Measurements from ENCODE around the gene NRP2. TPM values are rescaled to one million over a fixed set of nuclear protein-coding genes. Genes with fewer than 3 reads are reported as not detected.

Gene NRP2
- total RNA-seq, 1 experiment from 2014 or later: 10.3 TPM

DNA sequence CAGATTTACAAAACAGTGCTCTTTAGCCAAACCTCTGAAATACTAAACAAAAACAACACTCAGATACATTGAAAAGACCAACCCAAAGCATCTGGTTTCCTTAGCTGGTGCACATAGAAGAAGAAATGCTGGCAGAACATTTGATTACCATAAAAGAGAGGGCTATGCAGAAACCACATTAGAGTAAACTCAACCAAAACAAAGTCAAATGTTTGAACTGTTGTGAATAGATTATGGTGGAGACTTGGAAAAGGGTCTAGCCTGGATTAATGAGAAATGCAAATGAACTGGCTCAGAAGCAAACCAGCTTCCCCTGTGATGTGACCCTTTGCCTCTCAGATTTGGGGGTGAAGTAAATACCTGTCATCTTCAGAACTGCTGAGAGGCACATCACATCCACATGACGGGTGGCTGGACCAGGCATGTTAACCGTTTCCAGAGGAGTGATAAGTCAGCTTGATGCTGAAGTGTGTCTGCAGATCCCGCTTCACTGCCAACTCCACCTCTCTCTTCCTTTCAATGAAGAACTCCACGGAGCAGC lies 153.0 kb downstream of the NRP2 start:
- no TSS peak for BruUV-seq (replicated peaks)
- no peaks in the 10 kb centered on the region for H3K36me3 Mint-ChIP-seq (ENCODE audit: insufficient read depth, unreplicated experiment)

DNA sequence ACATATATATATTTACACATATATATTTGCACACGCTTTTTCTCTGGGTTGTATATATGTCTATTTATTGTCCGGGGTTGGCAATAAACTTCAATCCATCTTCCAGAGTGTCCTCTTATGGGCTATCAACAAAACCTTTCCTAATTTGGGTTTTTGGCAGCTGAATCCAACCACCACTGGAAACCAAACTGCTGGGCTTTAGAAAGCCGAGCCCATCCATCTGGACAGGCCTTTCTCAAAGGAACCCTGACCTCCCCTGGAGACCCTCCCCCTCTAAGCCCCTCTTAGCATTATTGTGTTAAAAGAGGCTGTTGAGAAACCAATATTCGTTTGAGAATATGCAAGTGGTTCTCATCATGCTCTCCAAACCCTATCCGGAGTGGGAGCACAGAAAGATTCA lies 153.6 kb downstream of the NRP2 start:
- H3K27ac Mint-ChIP-seq (ENCODE audit: low read depth, unreplicated experiment): no peak overlapping the region
- POLR2A ChIA-PET: no interaction called here

More for the DNA sequence above, 153.0 kb downstream of the NRP2 start:
- no peaks in the 10 kb centered on the region for H3K27me3 Mint-ChIP-seq (ENCODE audit: insufficient read depth, unreplicated experiment)
- H3K9me3 Mint-ChIP-seq (ENCODE audit: unreplicated experiment): peaks cover 15% of the 10 kb centered on the region
- no peak overlapping the region for H3K4me3 Mint-ChIP-seq (ENCODE audit: unreplicated experiment)
- TF ChIP-seq, protein P1, sequence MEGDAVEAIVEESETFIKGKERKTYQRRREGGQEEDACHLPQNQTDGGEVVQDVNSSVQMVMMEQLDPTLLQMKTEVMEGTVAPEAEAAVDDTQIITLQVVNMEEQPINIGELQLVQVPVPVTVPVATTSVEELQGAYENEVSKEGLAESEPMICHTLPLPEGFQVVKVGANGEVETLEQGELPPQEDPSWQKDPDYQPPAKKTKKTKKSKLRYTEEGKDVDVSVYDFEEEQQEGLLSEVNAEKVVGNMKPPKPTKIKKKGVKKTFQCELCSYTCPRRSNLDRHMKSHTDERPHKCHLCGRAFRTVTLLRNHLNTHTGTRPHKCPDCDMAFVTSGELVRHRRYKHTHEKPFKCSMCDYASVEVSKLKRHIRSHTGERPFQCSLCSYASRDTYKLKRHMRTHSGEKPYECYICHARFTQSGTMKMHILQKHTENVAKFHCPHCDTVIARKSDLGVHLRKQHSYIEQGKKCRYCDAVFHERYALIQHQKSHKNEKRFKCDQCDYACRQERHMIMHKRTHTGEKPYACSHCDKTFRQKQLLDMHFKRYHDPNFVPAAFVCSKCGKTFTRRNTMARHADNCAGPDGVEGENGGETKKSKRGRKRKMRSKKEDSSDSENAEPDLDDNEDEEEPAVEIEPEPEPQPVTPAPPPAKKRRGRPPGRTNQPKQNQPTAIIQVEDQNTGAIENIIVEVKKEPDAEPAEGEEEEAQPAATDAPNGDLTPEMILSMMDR (IDR thresholded peaks at IDR 0.05; ENCODE audit: unreplicated experiment): no peak
- ChIA-PET POLR2A (no interaction called here), CTCF (interaction anchor here (0.6 to 1.2 kb wide), 3 partner anchors 17 to 89 kb away, joined by 3 to 6 read pairs (median 3); no protein-coding TSS in a partner anchor)
- intact Hi-C loops (cut with micrococcal nuclease): no loop called here
- no peak for DNase-seq (ENCODE audit: unreplicated experiment)
- no peak overlapping the region for H3K27ac Mint-ChIP-seq (ENCODE audit: low read depth, unreplicated experiment)
- H3K4me1 Mint-ChIP-seq (ENCODE audit: insufficient read depth, unreplicated experiment): no peaks in the 10 kb centered on the region

DNA sequence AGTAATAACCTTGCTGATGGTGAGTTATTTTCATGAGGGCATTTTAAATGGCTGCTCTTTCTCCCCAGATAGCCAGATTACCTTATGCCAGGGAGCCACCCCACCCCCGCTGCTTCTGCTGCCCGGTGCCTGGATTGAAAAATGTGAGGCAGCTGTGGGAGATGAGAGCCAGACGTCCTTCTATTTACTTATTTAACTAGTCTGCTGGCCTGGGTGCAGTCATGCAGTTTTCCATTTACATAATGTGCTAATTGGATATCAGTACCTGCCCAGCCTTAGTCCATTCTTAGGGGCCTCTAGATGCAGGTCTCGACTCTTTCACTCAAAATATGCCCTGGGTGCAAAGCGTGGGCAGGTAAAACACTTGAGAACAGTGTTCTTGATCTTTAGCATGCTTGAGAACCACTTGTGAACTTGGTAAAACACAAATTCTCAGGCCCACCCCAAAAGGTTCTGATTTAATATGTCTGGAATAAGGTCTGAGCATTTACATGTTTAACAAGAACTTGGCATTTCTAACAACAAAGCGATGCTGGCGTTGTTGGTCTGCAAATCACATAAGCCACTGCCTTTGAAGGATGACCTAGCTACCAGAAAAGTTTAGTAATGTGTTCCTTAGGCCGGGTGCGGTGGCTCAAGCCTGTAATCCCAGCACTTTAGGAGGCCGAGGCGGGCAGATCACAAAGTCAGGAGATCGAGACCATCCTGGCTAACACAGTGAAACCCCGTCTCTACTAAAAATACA lies 154.3 kb downstream of the NRP2 start:
- no peak overlapping the region for H3K4me3 Mint-ChIP-seq (ENCODE audit: unreplicated experiment)
- peaks cover 15% of the 10 kb centered on the region for H3K9me3 Mint-ChIP-seq (ENCODE audit: unreplicated experiment)
- no peaks in the 10 kb centered on the region for H3K27me3 Mint-ChIP-seq (ENCODE audit: insufficient read depth, unreplicated experiment)
- H3K36me3 Mint-ChIP-seq (ENCODE audit: insufficient read depth, unreplicated experiment): no peaks in the 10 kb centered on the region
- ChIA-PET CTCF (interaction anchor here (0.9 kb wide), 1 partner anchor 16 kb away, joined by 3 read pairs; no protein-coding TSS in a partner anchor), POLR2A (no interaction called here)
- TF ChIP-seq, protein P1 (IDR thresholded peaks at IDR 0.05; ENCODE audit: unreplicated experiment): no peak
- DNase-seq (ENCODE audit: unreplicated experiment): no peak
- intact Hi-C loops (cut with micrococcal nuclease): no loop called here
- H3K27ac Mint-ChIP-seq (ENCODE audit: low read depth, unreplicated experiment): no peak overlapping the region
- no peaks in the 10 kb centered on the region for H3K4me1 Mint-ChIP-seq (ENCODE audit: insufficient read depth, unreplicated experiment)
- BruUV-seq (replicated peaks): no TSS peak

More for the DNA sequence above, 153.6 kb downstream of the NRP2 start:
- CTCF ChIA-PET: no interaction called here
- TF ChIP-seq, protein P1 (IDR thresholded peaks at IDR 0.05; ENCODE audit: unreplicated experiment): no peak
- Mint-ChIP-seq H3K4me3 (ENCODE audit: unreplicated experiment) (no peak overlapping the region), H3K36me3 (ENCODE audit: insufficient read depth, unreplicated experiment) (no peaks in the 10 kb centered on the region), H3K27me3 (ENCODE audit: insufficient read depth, unreplicated experiment) (no peaks in the 10 kb centered on the region), H3K9me3 (ENCODE audit: unreplicated experiment) (peaks cover 15% of the 10 kb centered on the region), H3K4me1 (ENCODE audit: insufficient read depth, unreplicated experiment) (no peaks in the 10 kb centered on the region)
- intact Hi-C loops (cut with micrococcal nuclease): no loop called here
- BruUV-seq (replicated peaks): no TSS peak
- DNase-seq (ENCODE audit: unreplicated experiment): no peak

DNA sequence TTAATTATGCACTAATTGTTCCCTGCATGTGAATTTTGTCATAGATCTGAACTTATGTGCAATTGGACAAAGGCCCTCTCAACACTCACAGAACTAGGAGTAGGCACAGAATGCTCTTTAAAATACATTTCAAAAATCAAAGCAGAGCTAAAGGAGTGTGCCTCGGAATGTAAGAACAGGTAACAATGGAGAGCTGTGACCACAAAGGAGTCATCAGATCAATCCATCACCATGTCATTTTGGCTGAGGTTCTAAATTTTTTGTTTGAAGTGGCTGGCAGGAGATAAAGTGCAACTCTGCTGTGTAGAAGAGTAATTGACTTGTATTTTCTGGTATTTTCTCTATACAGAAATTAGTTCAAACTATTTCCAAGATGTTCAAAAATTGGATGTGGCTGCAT lies 155.4 kb downstream of the NRP2 start:
- Mint-ChIP-seq H3K27me3 (ENCODE audit: insufficient read depth, unreplicated experiment) (no peaks in the 10 kb centered on the region), H3K4me1 (ENCODE audit: insufficient read depth, unreplicated experiment) (no peaks in the 10 kb centered on the region), H3K9me3 (ENCODE audit: unreplicated experiment) (peaks cover 15% of the 10 kb centered on the region), H3K27ac (ENCODE audit: low read depth, unreplicated experiment) (no peak overlapping the region), H3K36me3 (ENCODE audit: insufficient read depth, unreplicated experiment) (no peaks in the 10 kb centered on the region), H3K4me3 (ENCODE audit: unreplicated experiment) (no peak overlapping the region)
- ChIA-PET POLR2A (no interaction called here), CTCF (interaction anchor here (0.9 kb wide), 1 partner anchor 17 kb away, joined by 3 read pairs; no protein-coding TSS in a partner anchor)
- BruUV-seq (replicated peaks): no TSS peak
- intact Hi-C loops (cut with micrococcal nuclease): no loop called here
- TF ChIP-seq, protein P1 (IDR thresholded peaks at IDR 0.05; ENCODE audit: unreplicated experiment): no peak
- no peak for DNase-seq (ENCODE audit: unreplicated experiment)

All from MCF 10A (cell line).